Mucosa of rectum (tissue), 2 donors: ENCODE data around the gene DLX3.
A peak's percentile ranks its signal among the peaks of the same experiment; 100 is the strongest.

ENCODE experiments used
- H3K27ac ChIP-seq, 2 donors: one replicate each; pipeline ENCODE4 v1.7.0; 2013; ENCODE audit warnings: inconsistent platforms in 2 of 2, low read depth in 2 of 2, low read length in 2 of 2
- H3K27me3 ChIP-seq, 2 donors: one replicate each; pipeline ENCODE4 v1.7.0; 2013; ENCODE audit warnings: low read length in 2 of 2; ENCODE audit not compliant: control insufficient read depth in 2 of 2, insufficient read depth in 2 of 2
- H3K36me3 ChIP-seq, 2 donors: one replicate each; pipeline ENCODE4 v1.7.0; 2013; ENCODE audit warnings: low read length in 2 of 2; ENCODE audit not compliant: control insufficient read depth in 2 of 2, insufficient read depth in 2 of 2
- H3K4me1 ChIP-seq, 2 donors: one replicate each; pipeline ENCODE4 v1.7.0; 2013; ENCODE audit warnings: low read length in 2 of 2, mild to moderate bottlenecking in 1 of 2; ENCODE audit not compliant: control insufficient read depth in 2 of 2, insufficient read depth in 2 of 2
- H3K4me3 ChIP-seq, 2 donors: one replicate each; pipeline ENCODE4 v1.7.0; 2013; ENCODE audit warnings: low read length in 2 of 2
- H3K9ac ChIP-seq, 2 donors: one replicate each; pipeline ENCODE4 v1.7.0; 2013; ENCODE audit warnings: low read length in 2 of 2, low read depth in 1 of 2, mild to moderate bottlenecking in 1 of 2
- H3K9me3 ChIP-seq, 2 donors: one replicate each; pipeline ENCODE4 v1.7.0; 2013; ENCODE audit warnings: low read length in 2 of 2; ENCODE audit not compliant: control insufficient read depth in 2 of 2
- donor health status: healthy.
- donor health status: Normal muscosa, but diverticular disease.

DLX3 gene

DNA sequence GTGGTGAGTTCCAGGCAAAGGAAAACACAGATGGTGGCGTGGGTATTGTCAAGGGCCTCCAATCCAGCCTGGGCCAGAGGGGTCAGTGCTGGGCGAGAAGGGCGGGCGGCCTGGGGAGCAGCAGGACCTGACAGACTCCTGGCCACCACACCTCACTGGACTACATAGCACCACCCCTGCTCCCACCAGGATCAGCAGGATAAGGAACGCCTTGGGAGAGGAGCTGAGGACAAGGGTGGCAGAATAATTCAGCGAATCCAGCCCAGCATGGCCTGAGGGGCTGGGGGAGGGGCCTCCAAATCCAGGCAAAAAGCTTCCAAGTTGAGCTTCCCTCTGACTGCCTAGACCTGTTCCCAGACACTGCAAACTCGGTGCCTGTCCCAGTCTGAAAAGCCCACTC lies 19.5 kb downstream of the DLX3 start:
- no peak overlapping the region for H3K9ac ChIP-seq
- no peaks in the 10 kb centered on the region for H3K36me3 ChIP-seq
- H3K4me3 ChIP-seq, result no peak overlapping the region
- H3K27ac ChIP-seq, result no peak overlapping the region
- peaks cover 40 to 49% of the 10 kb centered on the region in 2 donors for H3K27me3 ChIP-seq
- H3K9me3 ChIP-seq, result no peaks in the 10 kb centered on the region
- H3K4me1 ChIP-seq, result no peaks in the 10 kb centered on the region

DNA sequence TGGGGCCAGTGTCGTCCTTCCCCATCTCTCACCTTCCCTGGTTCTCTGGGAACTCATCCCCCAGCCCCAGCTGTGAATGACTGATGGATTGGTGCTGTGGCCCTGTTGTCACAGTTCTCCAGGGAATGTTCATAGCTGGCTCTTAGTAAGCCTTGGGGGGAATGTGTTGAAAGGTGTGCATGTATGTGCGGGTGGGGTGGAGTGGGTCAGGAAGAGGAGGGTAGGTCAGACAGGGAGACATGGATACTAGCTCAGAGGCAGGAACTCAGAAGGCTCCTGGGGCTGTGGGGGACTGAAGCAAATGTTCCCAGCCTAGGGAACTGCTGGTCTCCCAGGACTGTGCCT lies 21.8 kb downstream of the DLX3 start:
- Histone ChIP-seq H3K27me3 (peaks cover 45 to 61% of the 10 kb centered on the region in 2 donors), H3K36me3 (no peaks in the 10 kb centered on the region), H3K9me3 (no peaks in the 10 kb centered on the region), H3K4me1 (peaks cover 3 to 9% of the 10 kb centered on the region in 2 donors), H3K9ac (no peak overlapping the region), H3K4me3 (no peak overlapping the region), H3K27ac (no peak overlapping the region)

DNA sequence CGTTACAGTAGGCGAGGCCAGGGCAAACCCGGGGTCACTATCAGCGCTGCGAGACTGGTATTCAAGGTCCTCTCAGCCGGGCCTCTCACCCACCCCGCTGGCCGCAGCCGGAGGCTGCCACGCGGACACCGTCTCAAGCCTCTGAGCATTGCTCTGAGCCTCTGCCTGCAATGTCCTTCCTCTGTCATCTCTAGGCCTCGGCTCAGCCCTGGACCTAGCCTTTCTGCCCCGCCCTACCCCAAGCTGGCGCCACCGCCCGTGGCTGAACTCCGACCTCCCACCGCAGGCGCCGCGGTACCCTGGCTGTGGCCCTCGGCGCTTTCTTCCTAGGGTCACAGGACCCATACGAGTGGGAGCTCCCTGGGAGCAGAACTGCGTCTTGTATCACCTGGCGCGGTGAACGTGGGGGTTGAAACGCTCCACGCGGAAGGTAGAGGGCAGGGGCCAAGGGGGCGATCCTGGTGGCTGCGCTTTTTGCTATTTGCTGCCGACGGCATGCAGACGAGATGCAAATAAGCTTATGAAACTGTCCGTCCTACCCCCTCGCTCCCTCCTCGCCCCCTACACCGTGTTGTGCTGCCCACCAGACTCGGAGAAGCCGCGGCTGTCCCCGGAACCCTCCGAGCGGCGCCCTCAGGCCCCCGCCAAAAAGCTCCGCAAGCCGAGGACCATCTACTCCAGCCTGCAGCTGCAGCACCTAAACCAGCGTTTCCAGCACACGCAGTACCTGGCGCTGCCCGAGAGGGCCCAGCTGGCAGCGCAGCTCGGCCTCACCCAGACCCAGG lies 22.3 kb downstream of the DLX3 start:
- Histone ChIP-seq H3K9me3 (no peaks in the 10 kb centered on the region), H3K4me1 (peaks cover 3 to 9% of the 10 kb centered on the region in 2 donors), H3K9ac (no peak overlapping the region), H3K27ac (no peak overlapping the region), H3K4me3 (no peak overlapping the region), H3K27me3 (peaks cover 50 to 67% of the 10 kb centered on the region in 2 donors), H3K36me3 (no peaks in the 10 kb centered on the region)

DNA sequence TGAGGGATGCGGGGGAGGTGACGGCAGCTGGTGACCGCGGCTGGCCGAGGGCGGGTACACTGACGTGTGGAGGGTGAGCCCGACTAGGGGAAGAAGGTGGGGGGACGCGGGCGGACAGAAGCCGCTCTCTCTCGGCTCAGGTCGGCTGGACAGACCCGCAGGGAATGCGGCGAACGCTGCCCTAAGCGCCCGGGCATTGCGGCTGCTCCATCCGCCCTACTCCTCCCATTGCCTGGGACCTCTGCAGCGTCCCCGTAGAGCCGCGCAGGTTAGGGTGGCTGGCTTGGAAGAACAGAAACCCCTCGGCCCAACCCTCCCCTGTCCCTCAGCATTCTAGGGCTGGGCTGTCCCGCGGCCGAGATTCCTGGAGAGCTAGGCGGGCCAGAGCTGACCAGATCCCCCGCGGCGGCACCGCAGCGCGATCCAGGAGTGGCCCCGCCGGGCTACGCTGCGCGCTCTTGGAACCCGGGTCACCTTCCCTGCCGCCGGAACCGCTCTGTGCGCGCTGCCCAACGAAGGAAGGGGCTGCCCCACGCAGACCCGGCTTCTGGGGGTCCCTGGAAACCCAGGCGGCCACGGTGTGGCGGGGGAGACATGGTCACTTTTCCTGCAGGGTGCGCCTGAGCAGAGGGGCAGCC lies 23.1 kb downstream of the DLX3 start:
- Histone ChIP-seq H3K27ac (no peak overlapping the region), H3K4me3 (no peak overlapping the region)

DNA sequence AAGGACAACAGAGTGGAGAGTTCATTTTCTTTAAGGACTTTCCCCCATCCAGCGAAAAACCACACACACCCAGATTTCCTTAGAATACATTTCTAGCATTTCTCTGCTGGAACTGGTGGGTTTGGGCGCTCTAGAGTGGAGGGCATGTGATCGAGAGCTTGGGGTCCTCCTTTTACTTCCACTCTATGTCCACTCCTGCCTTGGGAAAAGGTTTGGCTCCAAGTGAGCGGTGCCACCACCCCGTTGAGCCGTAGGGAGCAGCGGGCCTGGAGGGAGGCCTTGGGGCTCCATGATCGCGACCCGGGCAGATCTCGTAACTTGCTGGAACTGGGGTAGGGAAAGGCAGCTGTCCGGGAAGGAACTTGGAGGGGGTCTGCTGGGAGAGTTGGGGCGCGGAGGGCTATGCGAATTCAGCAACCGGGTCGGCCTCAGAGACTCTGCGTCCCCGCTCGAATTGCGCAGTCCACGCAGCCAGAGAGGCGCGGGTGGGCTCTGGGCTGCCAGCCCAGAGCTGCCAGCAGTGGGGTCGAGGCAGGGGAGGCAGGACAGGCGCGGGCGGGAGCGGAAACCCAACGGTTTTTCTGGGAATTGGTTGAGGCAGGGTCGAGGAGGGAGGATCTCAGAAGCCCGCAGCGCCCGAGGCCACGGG lies 23.7 kb downstream of the DLX3 start:
- no peak overlapping the region for H3K4me3 ChIP-seq
- no peaks in the 10 kb centered on the region for H3K9me3 ChIP-seq
- H3K27ac ChIP-seq, result no peak overlapping the region
- H3K4me1 ChIP-seq, result peaks cover 3 to 9% of the 10 kb centered on the region in 2 donors
- H3K27me3 ChIP-seq, result peaks cover 63 to 80% of the 10 kb centered on the region in 2 donors
- no peak overlapping the region for H3K9ac ChIP-seq
- no peaks in the 10 kb centered on the region for H3K36me3 ChIP-seq

More for the DNA sequence above, 23.1 kb downstream of the DLX3 start:
- Histone ChIP-seq H3K27me3 (peaks cover 57 to 74% of the 10 kb centered on the region in 2 donors), H3K9ac (no peak overlapping the region), H3K9me3 (no peaks in the 10 kb centered on the region), H3K4me1 (peaks cover 3 to 9% of the 10 kb centered on the region in 2 donors), H3K36me3 (no peaks in the 10 kb centered on the region)

DNA sequence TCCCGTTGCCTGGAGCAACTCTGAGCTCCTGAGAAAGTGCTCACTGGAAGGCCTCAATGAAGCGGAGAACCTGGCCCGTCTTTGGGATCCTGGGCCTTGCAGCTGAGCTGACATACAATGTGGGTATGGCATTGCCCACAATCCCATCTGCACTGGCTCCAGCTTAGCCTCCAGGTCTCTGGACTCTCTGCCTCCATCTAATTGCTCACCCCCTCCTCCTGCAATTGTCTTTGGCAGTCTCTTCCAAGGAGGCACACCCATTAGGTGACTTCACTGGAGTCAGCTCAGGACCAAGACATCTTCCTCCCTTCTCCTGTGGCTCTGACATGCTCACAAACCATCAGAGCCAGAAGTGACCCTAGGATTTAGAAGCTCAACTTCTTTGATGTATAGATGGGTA lies 24.5 kb downstream of the DLX3 start:
- peaks cover 68 to 89% of the 10 kb centered on the region in 2 donors for H3K27me3 ChIP-seq
- H3K9me3 ChIP-seq, result no peaks in the 10 kb centered on the region
- H3K27ac ChIP-seq, result no peak overlapping the region
- peaks cover 3 to 9% of the 10 kb centered on the region in 2 donors for H3K4me1 ChIP-seq
- no peak overlapping the region for H3K4me3 ChIP-seq
- H3K9ac ChIP-seq, result no peak overlapping the region
- H3K36me3 ChIP-seq, result no peaks in the 10 kb centered on the region

DNA sequence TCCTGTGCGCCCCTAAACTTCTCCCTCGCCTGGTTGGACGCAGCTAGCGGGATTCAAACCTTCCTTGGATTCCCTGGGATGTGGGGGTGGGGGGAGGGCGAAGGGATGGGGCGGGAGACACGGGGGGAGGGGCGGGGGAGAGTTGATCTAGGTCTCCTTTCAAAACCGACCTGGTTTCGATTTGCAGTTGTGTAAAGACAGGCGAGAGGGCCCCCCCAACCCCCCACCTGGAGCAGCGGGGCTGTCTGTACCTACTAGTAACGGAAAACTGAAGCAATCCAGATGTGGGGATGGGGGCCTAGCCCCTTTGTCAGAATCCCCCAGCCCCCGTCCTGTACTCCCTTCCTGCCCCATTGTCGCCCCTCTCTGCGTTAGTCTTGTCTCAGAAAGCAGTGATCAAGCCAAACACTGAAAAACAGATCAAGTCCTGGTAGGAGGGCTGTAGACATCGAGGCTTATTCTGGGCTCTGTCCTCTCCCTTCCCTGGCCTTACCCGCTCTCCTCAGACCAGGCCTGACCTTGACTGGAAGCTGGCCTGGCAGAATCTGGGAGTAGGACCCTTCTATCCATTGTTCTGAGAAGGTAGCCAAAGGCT lies 25.1 kb downstream of the DLX3 start:
- Histone ChIP-seq H3K36me3 (no peaks in the 10 kb centered on the region), H3K9ac (no peak overlapping the region), H3K9me3 (no peaks in the 10 kb centered on the region), H3K27ac (no peak overlapping the region), H3K27me3 (peaks cover 74 to 92% of the 10 kb centered on the region in 2 donors), H3K4me1 (peaks cover 3 to 11% of the 10 kb centered on the region in 2 donors), H3K4me3 (no peak overlapping the region)

DNA sequence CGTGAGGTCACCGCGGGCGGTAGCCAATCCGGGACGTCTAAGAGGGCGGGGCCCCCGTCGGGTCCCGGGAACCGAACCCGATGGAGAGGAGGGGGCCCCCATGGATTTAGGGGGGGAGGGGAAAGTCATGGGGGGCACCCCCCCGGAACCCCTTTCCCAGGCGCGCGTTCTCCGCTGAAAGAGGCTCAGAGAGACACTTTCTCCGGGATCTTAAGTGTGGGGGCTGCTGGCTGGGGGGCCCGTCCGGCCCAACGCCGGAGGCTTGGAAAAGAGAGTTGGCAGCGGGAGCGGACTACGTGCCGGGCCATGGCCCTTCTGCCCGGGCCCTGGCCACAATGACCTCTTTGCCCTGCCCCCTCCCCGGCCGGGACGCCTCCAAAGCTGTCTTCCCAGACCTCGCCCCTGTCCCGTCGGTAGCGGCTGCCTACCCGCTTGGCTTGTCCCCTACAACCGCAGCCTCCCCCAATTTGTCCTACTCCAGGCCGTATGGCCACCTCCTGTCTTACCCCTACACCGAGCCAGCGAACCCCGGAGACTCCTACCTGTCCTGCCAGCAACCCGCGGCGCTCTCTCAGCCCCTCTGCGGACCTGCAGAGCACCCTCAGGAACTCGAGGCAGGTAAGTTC lies 25.8 kb downstream of the DLX3 start, which contains the start of gene DLX4:
Gene DLX4, plus strand, starts transcription at position 57 of the 626 bp plus-strand sequence. Its CDS starts 279 bp downstream, at position 336.
- H3K9me3 ChIP-seq, result no peaks in the 10 kb centered on the region
- no peak within 1 kb of the TSS for H3K9ac ChIP-seq
- H3K4me1 ChIP-seq, result peaks cover 3 to 11% of the 10 kb centered on the region in 2 donors
- peaks cover 77 to 94% of the 10 kb centered on the region in 2 donors for H3K27me3 ChIP-seq
- no peaks in the 10 kb centered on the region for H3K36me3 ChIP-seq
- H3K4me3 ChIP-seq, result peak within 1 kb of the TSS; percentile 44 to 76
- H3K27ac ChIP-seq, result no peak within 1 kb of the TSS

DNA sequence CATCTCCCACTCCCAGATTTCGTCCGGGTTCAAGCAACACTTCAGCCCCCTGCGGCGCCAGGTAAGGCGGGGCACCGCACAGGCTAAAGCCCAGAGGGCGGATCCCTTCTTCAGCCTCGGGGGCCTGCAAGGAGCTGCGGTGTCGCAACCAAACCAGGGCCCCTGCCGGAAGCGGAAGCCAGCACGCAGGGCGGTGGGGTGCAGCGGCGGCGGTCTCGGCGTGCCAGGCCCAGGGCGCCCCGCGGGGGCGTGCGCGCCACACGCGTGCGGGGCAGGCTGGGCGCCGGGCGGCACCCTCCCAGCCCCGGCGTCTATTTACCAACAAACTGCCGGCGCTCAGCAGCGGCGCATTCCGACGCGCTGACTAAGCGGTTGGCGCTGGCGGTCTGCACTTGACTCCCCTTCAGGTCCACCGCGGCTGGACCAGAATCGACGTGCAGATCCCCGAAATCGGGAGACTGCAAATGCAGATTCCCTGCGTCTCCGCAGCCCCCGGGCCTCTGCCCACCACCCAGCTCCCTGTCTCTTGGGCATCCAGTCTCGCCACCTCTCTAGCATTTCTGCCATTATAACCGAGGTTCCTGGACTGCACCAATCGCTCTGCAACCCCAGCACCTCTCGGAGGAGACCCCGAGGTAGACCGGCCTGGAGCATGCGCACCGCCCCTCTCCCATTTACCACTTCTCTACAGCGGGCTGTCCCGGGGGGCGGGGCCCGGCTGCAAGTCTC lies 26.5 kb downstream of the DLX3 start:
- Histone ChIP-seq H3K27me3 (peaks cover 79 to 94% of the 10 kb centered on the region in 2 donors), H3K4me3 (peak overlapping the region; percentile 44 to 76), H3K27ac (no peak overlapping the region)

More for the DNA sequence above, 26.5 kb downstream of the DLX3 start:
- Histone ChIP-seq H3K9ac (no peak overlapping the region), H3K4me1 (peaks cover 3 to 12% of the 10 kb centered on the region in 2 donors), H3K9me3 (no peaks in the 10 kb centered on the region), H3K36me3 (no peaks in the 10 kb centered on the region)
